C1 segment of cervical spinal cord (tissue), 14 donors: ENCODE data around the gene ERC2.

Experiments used
- DNase-seq, 14 donors: peaks; one replicate each; lab custom pipeline; 2025; lab: John Stamatoyannopoulos, UW

The ERC2 gene

DNA sequence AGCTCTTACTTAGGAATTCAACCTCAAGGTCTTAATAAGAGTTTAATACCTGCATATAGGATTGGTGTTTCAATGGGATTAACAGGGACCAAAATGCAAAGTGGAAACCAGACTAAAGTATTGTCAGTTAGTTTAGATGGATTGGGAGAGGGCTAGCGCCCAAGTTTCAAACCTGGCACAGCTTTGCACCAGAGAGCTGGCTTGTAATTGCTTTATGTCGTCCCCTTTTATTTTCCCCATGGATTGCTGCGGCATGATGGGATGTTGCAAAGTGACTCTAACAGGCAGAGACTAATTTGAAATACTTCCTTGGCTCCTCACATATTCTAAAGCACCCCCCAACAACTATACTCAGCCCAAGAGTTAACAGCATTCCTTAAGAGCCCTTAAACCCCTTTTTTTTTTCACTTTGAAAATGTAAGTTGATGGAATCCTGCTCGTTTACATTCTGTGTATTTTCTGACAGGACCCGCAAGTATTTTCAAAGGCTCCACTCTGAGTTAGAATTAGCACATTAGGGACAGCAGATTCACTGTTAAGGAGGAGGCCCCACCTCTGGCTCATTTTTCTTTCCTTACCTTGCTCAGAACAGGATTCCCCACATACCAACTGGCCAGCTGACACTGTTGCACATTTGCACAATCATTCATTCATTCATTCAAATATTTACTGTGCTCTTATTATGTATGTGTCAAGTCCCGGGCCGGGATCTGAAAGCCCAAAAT lies 214.2 kb downstream of the ERC2 start:
- no peak for DNase-seq

DNA sequence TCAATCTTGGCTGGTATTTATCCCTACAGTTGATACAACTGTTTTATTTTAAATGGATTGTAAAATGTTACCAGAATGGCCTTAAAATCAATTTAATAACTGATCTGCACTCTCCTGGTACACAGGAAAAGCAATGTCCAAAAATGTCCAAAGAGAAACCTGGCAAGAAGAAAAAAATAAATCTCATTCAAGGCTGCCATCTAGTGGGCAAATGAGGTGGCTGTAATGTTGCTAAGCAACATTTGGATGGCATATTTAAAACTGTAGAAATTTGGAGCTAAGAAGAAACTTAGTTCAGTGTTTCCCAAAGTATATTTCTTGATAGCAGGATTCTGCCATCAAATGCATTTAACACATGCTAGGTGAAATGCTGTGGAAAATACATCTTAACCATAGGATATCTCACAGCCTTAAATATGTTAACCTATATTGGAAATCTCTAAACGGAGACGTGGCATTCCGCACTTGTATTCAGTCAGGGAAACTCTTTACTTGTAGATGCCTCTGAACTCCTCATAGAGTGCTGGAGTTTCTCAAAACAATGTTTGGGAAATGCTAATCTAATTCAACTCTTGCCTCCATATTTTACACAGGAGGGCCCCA lies 216.8 kb downstream of the ERC2 start:
- peak in 3 of 14 donors; percentile 1 to 34 (median 23) for DNase-seq

DNA sequence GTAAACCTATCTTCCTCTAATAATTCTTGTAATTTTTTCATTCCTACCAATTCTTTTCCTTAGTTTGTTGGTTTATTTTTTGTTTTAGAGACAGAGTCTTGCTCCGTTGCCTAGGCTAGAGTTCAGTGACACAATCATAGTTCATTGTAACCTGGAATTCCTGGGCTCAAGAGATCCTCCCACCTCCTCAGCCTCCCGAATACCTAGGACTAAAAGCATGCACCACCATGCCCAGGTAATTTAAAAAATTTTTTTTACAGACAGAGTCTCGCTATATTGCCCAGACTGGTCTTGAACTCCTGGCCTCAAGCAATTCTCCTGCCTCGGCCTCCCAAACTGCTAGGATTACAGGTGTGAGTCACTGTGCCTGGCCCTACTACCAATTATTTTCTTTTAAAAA lies 220.2 kb downstream of the ERC2 start:
- no peak for DNase-seq

DNA sequence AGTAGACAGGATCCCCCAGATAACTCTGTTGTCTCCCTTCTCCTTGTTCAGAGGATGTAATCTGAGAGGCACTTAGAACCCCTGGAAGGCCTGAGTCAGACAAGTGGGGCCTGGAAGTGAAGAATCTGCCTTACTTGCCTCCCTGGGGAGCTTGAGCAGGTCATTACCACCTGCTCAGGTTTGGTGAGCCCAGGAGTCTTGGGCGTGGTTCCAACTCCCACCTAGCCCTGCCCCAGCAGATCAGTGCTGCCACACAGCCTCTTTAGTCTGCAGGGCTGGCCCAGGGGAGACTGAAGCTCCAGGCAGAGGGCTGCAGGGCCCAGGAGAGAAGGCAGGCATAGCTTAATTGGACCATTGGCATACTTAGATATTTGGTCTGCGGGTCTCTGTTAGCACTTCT lies 230.0 kb downstream of the ERC2 start:
- no peak for DNase-seq

DNA sequence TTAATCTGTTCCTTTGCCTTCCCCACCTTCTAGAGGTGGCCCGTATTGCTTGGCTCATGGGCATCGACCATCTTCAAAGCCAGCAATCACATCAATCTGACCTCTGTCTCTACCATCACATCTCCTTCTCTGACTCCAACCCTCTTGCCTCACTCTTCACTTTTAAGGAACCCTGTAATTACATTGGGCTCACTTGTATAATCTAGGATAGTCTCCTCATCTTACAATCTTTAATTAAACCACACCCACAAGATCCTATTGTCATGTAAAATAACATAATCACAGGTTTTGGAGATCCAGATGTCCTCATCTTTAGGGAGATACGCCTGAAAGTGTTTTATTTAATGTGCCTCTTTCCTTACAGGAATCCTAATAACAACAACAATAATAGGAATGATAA lies 234.5 kb downstream of the ERC2 start:
- no peak for DNase-seq

DNA sequence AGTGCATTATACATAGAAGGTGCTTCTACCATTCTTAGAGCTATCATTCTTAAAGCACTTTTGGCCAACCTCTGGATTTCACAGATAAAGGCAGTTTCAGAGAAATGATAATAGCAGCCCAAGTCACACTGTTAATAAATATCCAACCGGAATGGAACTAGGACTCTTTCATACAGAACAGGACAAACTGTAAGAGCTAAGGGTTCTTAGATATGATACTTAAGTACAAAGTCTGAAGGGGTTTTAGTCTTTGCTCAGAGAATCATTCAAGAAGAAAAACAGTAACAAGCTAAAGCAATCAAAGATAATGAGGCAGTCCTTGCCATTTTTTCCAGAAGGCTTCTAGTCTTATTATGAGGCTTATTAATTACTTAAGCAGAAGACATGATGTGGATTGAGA lies 239.0 kb downstream of the ERC2 start:
- DNase-seq: no peak

DNA sequence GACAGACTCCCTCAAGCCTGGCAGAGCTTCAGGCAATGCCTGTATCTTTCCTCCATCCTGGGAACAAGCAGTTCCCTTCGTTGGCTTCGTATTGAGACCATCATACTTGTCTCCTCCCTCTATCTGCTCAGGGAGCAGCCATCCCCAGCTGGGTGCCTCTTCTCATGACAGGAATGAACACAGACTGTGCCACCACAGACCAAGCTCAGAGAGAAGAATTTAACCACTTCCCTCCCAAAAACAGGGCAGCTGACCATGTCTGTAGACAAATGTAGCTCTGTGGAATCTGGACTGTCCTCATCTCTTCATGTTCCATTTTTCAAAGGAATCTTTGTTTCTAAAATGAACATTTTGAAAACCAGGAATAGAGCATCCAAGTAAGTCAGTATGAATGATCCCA lies 245.4 kb downstream of the ERC2 start:
- peak in 2 of 14 donors; percentile 2 to 41 for DNase-seq

DNA sequence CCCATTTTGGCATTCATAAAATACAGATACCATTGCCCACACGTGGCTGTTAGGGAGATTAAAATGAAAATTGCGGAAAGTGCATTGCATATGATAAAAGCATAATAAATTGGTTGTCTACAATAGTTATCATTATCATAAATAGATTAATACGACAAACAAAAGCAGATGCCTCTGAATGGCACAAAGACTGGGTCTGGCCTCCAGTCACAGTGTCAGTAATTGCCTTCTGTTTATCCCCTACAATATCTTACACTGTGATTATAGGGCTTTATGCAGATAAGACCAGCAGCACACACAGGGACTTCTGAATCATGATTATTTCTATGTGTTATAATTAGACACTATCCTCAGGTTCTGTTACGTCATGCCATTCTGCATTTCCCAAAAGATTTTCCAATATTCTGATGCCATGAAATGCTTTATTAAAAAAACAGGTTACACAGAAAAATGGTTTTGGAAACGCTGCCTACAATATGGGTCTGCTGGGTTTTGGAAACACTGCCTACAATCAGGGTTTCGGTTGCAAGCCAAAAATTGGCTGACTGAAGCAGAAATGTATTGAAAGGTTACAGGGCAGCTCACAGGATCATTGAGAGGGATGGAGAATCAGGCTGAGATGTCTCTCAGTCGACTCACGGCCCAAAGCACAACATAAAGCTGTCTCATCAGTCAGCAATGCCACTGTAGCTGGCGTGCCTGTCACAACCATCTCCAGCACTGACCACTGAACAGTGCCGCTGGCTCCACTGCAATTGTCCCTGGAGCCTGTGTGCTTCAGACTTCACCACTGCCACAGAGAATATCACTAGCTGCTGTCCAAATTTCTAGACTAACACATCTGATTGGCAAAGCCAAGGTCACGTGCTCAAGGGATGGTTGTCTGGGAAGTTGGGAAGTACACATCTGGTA lies 248.1 kb downstream of the ERC2 start:
- DNase-seq: peak in 1 of 14 donors; percentile 5

DNA sequence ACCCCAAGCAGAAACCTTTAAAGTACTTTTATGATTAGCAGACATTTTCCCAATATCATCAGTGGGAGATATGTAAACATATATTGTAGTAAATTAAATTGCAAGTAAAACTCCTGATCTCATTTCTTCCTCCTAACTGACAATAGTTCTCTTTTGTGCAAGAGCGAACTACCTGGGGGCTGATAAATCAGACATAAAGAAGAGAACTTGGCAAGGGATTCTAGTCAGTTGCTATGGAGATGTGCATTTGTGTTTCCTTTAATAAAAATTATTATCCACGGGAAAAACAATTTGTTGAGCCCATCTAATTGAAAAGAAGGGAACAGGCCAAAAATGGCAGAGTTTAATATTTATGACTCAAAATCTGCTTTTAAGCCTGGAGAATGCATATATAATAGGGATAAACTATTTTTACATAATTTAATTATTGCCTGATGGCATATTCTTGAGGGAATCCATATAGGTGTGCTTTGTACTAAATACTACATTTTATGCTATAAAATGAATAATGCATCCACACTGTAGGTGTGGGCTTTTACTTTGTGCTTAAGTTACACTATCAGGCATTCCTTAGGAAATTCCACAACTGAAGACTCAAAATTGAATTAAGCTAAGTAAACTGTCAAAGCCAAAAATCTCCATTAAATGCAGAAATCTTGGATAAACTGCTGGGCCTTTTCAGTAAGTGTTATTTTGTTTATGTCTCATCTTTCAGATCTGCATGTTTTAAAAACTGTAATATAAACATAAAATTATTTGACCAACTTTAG lies 258.1 kb downstream of the ERC2 start:
- no peak for DNase-seq

DNA sequence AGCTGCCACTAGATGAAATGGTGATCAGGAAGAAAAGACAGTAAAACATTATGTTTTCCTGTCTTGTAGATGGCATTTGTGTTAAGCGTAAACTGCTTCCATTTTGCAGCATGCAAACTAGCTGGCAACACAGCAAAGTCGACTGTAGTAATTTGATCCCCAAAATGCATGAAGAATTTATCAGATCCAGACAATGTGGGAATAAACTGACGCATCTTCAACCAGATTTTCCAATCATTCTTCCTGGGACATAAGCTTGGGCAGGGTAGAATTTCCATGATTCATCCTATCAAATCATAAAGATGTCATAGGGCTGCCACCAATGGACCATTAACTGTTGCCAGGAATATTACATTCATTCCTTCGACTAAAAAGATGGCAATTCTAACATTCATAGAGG lies 260.3 kb downstream of the ERC2 start:
- no peak for DNase-seq

DNA sequence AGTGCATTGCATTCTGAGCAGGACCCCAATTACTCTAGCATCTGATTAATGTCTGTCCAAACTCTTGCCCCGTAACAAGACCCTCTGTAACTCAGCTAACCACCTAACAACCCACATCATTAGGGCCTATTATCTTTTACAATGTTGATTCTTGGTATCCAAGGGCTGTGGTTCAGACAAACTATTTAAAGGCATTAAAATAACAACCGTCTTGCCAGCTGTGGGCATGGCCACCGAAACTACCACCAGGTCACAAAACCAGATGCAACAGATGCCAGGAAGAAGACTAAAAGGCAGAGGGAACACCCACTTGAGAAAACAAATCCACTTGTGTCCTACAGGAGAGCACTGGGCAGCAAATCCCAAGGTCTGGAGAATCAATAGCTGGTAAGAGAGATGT lies 262.9 kb downstream of the ERC2 start:
- no peak for DNase-seq

DNA sequence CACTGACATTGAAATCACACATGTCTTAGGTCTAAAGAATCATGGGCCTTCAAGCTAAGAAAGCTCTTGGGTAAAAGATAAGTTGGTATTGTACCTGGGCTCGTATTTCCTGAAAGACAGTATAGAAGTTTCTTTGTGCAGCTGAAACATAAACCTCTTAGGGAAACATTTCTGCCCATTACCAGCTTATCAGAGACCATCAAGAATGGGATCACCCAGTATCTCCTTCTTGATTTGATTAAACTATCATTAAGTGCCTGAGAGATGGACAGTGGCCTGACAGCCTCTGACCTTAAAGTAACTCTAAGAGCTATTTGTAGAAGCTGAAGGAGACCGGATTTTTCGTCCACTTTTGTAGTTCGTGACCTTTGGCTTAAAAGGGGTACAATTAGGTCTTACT lies 265.3 kb downstream of the ERC2 start:
- DNase-seq: no peak

DNA sequence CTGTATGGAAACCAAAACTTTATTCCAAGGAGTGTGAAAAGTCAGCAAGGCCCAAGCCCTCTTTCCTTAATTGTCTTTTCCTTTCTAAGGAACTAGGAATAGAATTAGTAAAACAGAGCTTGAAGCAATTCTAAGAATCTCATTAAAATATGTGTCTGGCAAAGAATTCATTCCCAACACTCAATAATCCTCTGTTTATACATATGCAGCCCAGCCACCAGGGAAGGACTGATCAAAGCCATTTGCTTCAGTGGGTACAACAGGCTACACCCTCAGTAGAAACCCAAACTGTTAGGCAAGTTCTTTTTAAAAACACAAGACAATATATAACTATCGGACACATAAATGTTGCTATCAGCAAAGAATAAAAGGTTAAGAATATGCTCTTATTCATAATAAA lies 266.9 kb downstream of the ERC2 start:
- DNase-seq: no peak

DNA sequence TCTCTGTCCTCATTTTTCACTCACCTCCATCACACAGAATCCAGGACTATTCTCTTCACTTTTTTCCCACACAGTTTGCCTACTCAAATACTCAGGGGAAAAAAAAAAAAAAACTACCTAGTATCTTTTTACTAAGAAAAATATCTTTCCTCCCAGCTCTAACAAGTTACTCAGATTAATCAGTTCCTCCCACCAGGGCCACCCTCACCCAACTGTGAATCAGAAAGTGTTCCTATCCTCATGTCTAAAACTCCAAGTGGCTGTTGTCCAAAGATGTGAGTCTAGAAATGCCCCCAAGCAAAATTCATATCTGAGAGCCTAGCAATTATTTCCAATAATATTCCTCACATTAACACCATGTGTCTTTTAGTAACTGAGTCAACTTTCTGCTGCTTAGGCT lies 268.0 kb downstream of the ERC2 start:
- no peak for DNase-seq

DNA sequence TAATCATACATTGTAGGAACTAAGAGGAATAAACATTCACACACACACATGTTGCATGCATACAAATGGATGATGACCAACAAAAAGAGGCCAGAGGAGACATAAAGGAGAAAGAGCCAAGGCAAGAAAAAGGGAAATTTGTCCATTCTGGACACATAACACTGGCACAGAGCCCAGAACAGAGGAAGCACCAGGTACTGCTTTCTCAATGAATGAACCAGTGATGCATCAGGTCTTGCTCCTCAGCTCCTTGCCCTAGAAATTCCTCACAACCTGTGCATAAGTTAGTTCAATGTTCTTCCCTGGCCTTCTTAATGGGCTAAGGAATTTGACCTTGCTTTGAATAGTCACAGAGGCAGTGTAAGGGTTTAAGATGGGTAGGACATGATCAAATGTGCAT lies 270.3 kb downstream of the ERC2 start:
- DNase-seq: no peak

DNA sequence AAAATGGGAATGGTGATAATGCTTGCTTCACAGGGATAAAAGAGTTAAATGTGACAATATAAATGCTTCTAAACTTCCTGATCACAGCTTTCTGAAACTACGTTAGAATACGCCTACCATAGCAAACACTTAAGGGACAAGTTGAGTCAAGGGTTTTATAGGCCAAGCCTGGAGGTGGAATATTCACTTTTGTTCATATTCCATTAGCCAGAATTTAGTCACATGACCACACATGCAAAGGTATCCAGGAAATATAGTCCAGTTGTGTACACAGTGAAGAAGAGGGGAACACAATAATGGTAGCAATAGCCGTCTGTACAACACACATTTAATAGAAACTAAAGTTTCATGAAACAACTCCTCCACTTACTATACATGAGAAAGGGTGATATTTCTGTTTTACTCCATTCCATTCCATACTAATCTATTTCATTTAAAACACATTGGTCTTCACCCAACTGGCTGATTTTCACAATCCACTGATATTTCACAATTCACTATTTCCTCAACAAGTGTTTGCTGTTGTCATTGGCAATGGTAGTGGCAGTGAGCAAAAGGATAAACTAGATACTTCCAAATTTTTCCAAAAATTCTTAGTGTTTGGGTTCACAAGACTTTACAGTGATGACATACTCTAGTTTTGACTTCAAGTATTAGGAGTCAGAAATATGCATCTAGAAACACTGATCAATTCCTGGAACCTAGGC lies 270.9 kb downstream of the ERC2 start:
- DNase-seq: no peak

DNA sequence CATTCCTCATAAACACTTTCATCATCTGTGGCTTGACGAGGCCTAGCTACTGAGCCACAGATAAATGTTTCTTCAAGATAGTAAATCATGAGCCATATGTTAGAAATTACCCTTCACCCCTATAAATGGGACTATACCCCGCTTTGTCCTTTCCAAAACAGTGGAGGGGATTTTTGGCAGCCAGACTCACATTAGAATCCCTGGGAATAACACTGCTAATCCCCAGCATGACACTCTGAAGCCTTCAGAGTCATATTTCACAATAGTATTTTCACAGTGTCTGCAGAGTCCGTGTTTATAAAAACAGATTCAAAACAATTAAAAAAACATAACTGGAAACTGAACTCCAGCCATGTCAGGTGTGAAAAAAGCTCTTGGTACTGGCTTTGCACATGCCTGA lies 271.6 kb downstream of the ERC2 start:
- no peak for DNase-seq

DNA sequence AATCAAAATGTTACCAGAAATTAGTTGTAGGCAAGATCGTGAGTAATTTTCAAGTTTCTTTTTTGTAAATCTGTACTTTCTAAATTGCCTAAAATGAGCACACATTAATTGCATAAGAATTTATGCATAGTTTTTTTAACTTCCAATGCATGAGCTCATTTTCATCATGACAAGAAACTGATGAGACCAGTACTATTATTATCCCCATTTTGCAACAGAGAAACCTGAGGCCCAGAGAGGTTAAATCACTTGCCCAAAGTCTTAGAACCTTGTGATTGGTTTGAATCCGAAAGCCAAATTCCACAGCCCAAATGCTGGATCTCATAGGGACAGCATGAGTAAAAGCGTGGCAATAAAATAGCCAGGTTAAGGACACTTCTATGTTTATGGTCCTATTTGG lies 274.7 kb downstream of the ERC2 start:
- DNase-seq: no peak

DNA sequence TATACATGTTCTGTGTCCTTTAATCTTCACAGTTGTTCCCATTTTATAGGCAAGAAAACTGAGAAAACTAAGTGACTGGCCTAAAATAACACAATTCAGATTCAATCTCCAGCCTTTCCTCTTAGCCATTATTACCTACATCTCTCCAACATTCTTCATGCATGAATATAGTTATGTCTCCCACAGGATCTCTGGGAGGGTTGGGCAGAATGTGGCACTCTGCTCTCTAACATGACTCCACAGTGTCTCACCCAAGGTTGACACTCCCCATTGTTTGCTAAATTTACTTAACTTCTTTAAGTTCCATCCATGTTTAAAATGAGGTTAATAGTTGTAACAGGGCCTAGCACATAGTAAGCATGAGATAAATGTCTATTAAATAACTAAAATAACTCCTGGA lies 276.3 kb downstream of the ERC2 start:
- no peak for DNase-seq

DNA sequence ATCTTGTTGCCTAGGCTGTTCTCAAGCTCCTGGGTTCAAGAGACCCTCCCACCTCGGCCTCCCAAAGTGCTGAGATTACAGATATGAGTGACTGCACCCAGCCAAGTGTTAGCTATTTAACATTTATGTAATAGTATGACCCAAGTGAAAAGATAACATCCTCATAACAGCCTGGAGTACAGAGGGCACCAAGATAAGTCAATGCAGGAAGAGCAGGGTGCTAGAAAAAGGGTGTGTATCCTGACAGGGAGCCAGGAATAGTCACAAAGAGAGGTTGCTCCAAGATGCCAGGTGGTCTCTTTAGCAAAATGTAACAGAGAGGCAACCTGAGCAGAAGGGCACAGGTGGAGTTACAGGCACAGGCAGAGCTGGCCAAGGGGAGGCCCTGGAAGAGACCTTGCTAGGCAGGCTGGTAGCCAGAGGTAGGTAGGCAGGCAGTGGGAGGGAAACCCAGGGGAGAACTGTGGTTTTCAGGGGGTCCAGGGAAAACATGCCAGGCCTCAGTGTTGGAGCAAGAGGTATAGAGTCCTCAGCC lies 277.4 kb downstream of the ERC2 start:
- DNase-seq: peak in 1 of 14 donors; percentile 80

DNA sequence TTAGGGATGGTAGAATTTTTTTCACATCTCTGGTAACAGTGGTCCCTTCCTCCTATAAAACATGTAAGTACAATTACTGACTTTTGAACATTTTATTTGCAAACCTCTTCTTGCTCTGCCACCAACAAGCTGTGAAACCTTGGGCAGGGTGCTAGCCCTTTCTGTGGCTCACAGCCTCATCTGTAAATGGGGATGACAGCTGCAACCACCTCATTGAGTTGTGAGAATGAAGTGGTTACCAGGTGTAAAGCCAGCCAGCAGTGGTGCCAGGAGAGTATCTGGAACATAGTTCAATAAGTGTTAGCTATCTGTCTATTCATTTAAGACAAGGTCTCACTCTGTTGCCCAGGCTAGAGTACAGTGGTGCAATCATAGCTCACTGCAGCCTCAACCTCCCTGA lies 278.1 kb downstream of the ERC2 start:
- DNase-seq: no peak
